GM21381 (cell line): ENCODE data around the gene CASZ1.

Experiments used
- ATAC-seq: cut with Tn5 transposase; IDR thresholded peaks from one replicate; pipeline ENCODE4 v1.9.1; 2021; ENCODE audit warnings: mild to moderate bottlenecking, moderate library complexity; ENCODE audit not compliant: unreplicated experiment

Gene CASZ1

DNA sequence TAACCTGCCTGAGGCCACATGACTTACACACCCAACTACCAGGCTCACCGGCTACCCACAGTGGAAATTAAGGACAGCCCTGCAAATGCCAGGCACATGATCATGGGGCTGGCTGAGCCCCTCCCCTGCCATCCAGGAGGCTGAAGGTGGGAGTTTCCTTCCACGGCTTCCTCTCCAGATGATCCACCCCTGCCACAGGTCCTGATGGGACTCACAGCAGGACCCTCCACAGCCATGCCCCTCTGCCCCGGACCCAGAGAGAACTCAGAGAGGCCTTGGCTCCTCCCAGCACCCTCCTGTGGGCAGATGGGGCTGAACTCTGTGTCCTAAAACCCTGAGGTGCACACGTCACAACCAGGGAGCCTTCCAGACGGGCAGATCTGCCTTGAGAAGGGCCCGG lies 29.1 kb upstream of the CASZ1 start:
- ATAC-seq = no peak

DNA sequence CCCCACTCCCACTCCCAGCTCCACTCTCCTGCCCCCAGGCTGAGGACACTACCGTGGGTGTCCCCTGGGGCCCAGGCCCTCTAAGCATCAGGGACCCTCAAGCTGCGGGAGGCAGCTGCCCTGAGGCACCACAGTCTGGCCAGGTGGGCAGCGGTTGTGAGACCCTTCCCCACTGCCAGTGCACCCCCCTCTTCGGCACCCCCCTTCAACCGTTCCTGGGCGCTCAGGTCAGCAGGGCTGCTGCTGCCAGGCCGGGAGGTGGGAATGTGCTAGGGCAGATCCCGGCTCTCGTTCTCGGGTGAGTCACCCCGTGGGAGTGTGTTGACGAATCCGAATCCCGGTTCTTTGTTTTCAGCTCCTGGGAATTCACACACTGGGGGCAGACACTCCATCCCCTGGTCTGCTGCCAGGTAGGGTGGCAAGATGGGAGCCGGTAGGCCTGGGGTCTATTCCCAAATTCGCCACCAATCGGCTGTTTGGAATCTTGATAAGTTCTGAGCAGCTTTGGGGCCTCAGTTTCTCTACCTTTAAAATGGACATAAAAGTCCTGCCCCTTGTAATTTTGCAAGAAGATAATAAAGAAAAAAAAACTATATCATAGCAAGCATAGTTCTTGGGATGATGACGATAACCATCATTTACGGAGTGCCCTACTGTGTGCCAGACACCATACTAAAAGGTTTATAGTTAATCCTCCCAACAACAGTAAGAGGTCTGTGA lies 28.5 kb upstream of the CASZ1 start:
- no peak for ATAC-seq

- no peak for ATAC-seq
Measured at GRCh38 chr1:10823000-10823401, 26.6 kb upstream of the CASZ1 start.

- ATAC-seq = no peak
Measured at GRCh38 chr1:10821388-10821787, 24.9 kb upstream of the CASZ1 start.

- ATAC-seq = no peak
Measured at GRCh38 chr1:10820422-10820821, 24.0 kb upstream of the CASZ1 start.

GRCh38 chr1:10819198-10819901 lies 22.9 kb upstream of the CASZ1 start:
- no peak for ATAC-seq

DNA sequence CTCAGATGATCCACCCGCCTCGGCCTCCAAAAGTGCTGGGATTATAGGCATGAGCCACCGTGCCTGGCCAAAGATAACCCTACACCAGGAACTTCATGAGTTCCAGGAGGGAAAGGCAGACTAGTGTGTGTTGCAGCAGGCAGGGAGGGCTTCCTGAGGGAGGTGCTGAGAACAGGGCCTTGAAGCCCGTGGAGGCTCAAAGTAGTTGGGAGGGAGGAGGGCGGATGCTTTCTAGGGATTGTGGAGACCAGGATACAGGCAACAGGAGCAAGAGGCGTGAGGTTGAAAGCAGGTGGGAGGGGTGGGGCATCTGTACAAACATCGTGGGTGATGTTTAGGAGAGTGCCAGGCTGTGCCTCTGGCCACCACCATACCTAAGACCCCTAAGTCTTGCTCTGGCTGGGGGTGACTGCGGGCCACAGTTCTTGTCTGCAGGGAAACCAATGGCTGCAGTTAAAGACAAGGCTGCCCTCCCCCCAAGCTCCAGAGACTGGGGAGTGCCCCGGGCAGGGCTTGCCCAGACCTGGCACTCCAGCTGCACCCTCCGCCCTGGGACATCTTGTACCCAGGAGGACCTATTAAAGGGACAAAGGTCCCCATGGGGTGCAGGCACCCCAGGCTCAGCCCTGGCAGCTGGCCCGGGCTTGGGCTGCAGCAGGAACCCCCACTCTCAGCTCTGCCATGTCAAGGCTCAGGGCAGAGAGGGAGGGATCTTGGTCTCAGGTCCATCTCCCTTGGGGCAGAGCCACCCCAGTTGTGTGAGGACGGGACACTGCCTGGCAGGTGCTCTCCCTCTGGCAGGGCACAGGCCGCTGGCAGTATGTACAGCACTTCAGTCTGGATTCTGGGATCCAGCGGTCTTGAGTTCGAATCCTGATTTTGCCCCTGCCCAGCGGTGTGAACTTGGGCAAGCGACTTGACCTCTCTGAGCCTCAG lies 22.1 kb upstream of the CASZ1 start:
- no peak for ATAC-seq

- ATAC-seq = no peak
Measured at GRCh38 chr1:10816743-10817369, 20.4 kb upstream of the CASZ1 start.

- no peak for ATAC-seq
Measured at GRCh38 chr1:10816233-10816632, 19.8 kb upstream of the CASZ1 start.

DNA sequence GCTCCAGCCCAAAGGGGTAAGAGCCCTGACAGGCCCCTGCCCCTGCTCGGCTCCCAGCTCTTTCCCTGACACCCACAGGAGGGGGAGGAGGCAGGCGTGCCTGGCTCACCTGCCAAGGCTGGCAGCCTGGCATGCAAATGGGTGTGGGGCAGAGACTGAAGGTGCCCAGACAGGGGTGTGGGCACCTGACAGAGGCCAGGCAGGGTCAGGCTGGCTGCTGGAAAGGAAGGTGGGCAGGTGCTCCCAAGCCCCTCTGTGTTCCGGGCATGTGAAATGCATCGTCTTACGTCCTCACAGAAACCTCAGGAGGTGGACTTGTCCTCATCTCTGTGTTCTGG lies 19.4 kb upstream of the CASZ1 start:
- ATAC-seq = no peak

GRCh38 chr1:10814976-10815857 lies 18.8 kb upstream of the CASZ1 start:
- ATAC-seq = no peak

DNA sequence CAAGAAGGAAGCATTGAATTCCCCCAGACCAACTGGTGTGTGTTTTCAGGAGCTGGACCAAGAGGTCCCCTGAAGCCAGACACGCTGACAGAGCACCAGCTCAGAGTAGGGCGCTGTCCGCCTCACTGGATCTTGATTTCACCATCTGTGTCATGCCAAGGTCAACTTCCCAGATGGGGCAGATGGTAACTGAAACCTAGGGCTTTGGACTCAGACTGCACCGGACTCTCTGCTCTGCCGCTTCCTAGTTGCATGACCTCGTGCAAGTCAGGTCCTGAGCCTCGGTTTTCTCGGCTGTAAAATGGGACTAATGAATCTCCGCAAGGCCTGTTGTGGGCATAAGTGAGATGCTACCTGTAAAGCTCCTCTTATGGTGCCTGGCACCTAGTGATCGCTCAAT lies 17.9 kb upstream of the CASZ1 start:
- no peak for ATAC-seq

GRCh38 chr1:10813799-10814198 lies 17.4 kb upstream of the CASZ1 start:
- ATAC-seq = no peak

DNA sequence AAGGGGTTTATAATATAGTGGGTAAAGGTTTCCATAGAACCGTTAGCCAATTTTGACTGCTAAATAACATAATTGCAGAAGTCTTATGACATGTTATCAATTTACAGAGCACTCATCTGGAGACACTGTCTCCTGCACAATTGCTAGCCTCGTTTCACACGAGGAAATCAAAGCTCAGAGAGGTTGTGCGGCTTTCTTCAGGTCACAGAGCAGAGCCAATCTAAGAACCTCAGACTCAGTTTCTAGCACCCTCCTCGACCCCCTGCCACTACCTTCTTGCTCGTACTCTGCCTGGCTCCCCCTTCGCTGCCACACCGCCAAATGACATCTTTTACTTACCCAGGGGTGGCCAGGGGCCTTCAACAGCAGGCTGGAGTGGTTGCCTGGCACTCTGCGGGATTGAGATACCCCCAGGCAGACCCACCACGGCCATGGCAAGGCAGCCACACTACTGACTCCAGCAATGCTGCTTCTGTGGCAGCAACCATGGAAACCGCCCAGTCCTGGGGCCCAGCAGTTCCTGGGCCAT lies 16.0 kb upstream of the CASZ1 start:
- ATAC-seq = no peak

GRCh38 chr1:10808441-10808840 lies 12.0 kb upstream of the CASZ1 start:
- ATAC-seq = no peak

DNA sequence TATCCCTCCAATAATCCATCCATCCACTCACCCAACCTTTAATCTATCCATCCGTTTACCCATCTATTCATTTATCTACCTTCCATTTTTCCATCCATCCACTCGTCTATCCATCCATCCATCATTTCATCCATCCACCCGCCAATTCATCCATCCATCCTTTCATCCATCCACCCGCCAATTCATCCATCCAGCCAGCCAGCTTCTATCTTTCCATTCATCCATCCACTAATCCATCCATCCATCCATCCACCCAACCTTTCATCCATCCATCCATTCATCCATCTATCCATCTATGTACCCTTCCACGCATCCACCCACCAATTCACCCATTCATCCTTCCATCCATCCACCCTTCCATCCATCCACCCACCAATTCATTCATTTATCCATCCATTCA lies 10.5 kb upstream of the CASZ1 start:
- ATAC-seq = no peak

DNA sequence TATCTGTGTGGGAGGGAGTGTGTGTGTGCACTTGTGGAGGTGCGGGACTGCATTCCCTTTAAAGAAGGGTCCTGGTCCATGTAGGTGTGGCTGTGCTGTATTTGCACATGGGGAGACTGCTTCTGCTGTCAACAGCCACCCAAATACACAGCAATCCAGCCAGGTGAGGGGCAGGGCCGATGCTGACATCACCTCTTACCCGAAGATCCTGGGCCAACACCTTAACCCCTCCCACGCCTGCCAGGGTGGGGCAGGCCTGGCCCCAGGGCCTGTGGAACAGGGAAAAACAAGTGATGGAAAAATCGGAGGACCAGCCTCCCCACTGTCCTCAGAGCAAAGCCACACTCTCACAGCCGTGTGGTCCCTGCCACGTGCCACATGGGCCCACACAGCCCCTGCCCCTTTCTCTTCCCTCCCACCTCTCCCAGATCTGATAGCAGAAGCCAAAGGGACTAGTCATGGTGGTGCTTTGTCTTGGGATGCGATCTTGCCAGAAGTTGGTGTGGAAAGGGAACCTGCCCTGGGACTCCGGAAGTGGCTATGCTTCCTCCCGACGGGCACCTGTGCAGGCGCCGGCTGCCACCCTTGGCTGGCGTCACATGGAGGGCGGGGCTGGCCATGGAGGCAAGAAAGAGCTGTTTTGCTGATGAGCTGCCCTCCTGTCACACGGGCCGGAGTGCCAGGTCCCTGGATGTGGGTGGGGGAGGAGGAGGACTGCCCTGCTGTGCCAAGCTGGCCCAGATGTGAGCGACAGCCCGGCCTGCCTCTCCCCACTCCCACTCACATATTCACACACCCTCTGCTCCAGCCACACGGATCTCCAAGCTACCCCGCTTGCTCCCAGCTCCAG lies 7.8 kb upstream of the CASZ1 start:
- ATAC-seq = no peak

DNA sequence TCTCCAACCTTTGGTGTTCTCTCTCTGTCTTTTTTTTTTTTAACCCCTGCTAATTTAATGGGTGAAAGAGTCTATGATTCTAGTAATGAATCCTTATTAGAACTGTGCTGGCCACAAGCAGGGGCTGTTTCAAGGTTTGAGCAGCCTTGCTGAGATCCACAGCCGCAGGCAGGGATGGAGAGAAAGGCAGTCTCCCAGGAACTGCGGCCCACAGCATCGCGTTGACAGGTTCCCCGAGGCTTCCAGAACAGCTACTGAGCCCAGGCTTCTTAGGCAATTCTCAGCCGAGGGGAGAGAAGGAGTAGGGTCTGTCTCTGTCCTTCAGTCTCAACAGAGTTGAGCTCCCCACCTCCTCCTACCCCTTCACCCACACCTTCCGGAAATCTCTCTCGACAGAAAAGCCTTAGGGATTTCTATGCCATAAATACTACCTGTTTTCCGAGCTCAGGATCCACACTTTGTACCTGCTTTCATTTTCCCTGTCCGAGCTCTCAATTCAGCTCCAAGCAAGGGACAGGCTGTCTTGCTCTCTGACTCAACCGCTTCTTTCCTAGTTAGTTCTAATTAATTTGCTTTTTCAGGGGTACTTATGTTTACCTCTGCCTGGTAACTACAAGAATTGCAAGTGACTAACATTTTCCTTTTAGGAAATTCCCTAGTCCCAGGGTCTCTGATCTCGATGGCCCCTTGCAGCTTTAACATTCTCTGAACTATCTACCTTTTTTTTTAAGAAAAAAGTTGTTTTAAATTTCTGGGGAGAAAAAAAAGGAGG lies 6.7 kb upstream of the CASZ1 start:
- ATAC-seq = no peak
